Neural cell (in vitro differentiated cells): ENCODE results near the gene TEX22. TPM values are rescaled to one million over a fixed set of nuclear protein-coding genes. Genes with fewer than 3 reads are reported as not detected.

Source experiments
- H2AFZ ChIP-seq: fragments of 200-600, 300-800 bp; sonication (generic), shearing (Covaris generic); 2 replicates; pipeline ENCODE4 v1.6.0; 2014; ENCODE audit warnings: low read depth, mild to moderate bottlenecking, antibody characterized with exemption, low read length, moderate library complexity
- H3F3A ChIP-seq: fragments of 200-600 bp; shearing (Covaris generic); 2 replicates; pipeline ENCODE4 v1.6.1; 2016; ENCODE audit warnings: mild to moderate bottlenecking, moderate library complexity, mixed read lengths, antibody characterized with exemption, low read length; ENCODE audit not compliant: insufficient read depth, poor library complexity, severe bottlenecking
- H3K27ac ChIP-seq: fragments of 200-600, 300-800 bp; sonication (generic), shearing (Covaris generic); 2 replicates; pipeline ENCODE4 v1.5.1; 2014; ENCODE audit warnings: mild to moderate bottlenecking, low read length, moderate library complexity
- H3K27me3 ChIP-seq: fragments of 300-800, 200-600 bp; sonication (generic), shearing (Covaris generic); 2 replicates; pipeline ENCODE4 v1.6.0; 2014; ENCODE audit warnings: mild to moderate bottlenecking, low read depth, low read length, moderate library complexity; ENCODE audit not compliant: insufficient read depth
- H3K36me3 ChIP-seq: fragments of 300-800, 200-600 bp; sonication (generic), shearing (Covaris generic); 2 replicates; pipeline ENCODE4 v1.5.1; 2014; ENCODE audit warnings: mild to moderate bottlenecking, antibody characterized with exemption, low read length, moderate library complexity; ENCODE audit not compliant: insufficient read depth
- H3K4me2 ChIP-seq: fragments of 300-800, 200-600 bp; sonication (generic), shearing (Covaris generic); 2 replicates; pipeline ENCODE4 v1.6.0; 2014; ENCODE audit warnings: mild to moderate bottlenecking, low read length
- H3K4me3 ChIP-seq: fragments of 300-800, 200-600 bp; sonication (generic), shearing (Covaris generic); 2 replicates; pipeline ENCODE4 v1.5.1; 2014; ENCODE audit warnings: mild to moderate bottlenecking, low read length, moderate library complexity
- H3K79me2 ChIP-seq: fragments of 200-600 bp; shearing (Covaris generic); replicated peaks from 2 replicates; pipeline ENCODE4 v1.6.0; 2014; ENCODE audit warnings: mild to moderate bottlenecking, low read length, moderate library complexity; ENCODE audit not compliant: insufficient read depth
- H3K9ac ChIP-seq: fragments of 300-800, 200-600 bp; sonication (generic), shearing (Covaris generic); 2 replicates; pipeline ENCODE4 v1.6.1; 2016; ENCODE audit warnings: mild to moderate bottlenecking, low read length, mixed read lengths
- H3K9me2 ChIP-seq: fragments of 200-600 bp; shearing (Covaris generic); 2 replicates; pipeline ENCODE4 v1.6.1; 2016; ENCODE audit warnings: mild to moderate bottlenecking, low read length, mixed read lengths; ENCODE audit not compliant: insufficient read depth
- H3K9me3 ChIP-seq: fragments of 200-600, 300-800 bp; sonication (generic), shearing (Covaris generic); 2 replicates; pipeline ENCODE4 v1.6.1; 2016; ENCODE audit warnings: mild to moderate bottlenecking, mixed run types, low read length, moderate library complexity, mixed read lengths
- H4K20me1 ChIP-seq: fragments of 200-600 bp; shearing (Covaris generic); 2 replicates; pipeline ENCODE4 v1.6.1; 2016; ENCODE audit warnings: mild to moderate bottlenecking, mixed run types; ENCODE audit not compliant: insufficient read depth
- EP300 ChIP-seq: fragments of 450-650 bp; conservative IDR thresholded peaks from 2 replicates; pipeline ENCODE4 v1.6.1; 2014; ENCODE audit warnings: antibody characterized with exemption, mild to moderate bottlenecking, moderate library complexity; ENCODE audit not compliant: poor library complexity, severe bottlenecking
- EZH2 ChIP-seq: fragments of 200-600, 300-800 bp; shearing (Covaris generic), sonication (generic); IDR thresholded peaks from 2 replicates; pipeline ENCODE4 v1.6.1; 2014; ENCODE audit warnings: antibody characterized with exemption, low read length, borderline replicate concordance, mild to moderate bottlenecking; ENCODE audit not compliant: insufficient read depth, poor library complexity, severe bottlenecking
- MXI1 ChIP-seq: fragments of 450-650 bp; conservative IDR thresholded peaks from 2 replicates; pipeline ENCODE4 v1.6.1; 2014; ENCODE audit warnings: antibody characterized with exemption, mild to moderate bottlenecking; ENCODE audit not compliant: poor library complexity, severe bottlenecking
- POLR2AphosphoS5 ChIP-seq: IDR thresholded peaks from 2 replicates; pipeline ENCODE4 v1.6.1; 2012
- RAD21 ChIP-seq: fragments of 450-650 bp; conservative IDR thresholded peaks from 2 replicates; pipeline ENCODE4 v1.6.1; 2014; ENCODE audit warnings: antibody characterized with exemption, mild to moderate bottlenecking, moderate library complexity
- SMC3 ChIP-seq: fragments of 450-650 bp; conservative IDR thresholded peaks from 2 replicates; pipeline ENCODE4 v1.6.1; 2014; ENCODE audit warnings: antibody characterized with exemption, mild to moderate bottlenecking, moderate library complexity; ENCODE audit not compliant: poor library complexity
- TAF1 ChIP-seq: IDR thresholded peaks from 2 replicates; pipeline ENCODE4 v1.6.1; 2012; ENCODE audit warnings: low read depth
- polyA plus RNA-seq: library from polyadenylated mRNA; depleted of rRNA; stranded (reverse); fragments of >200 nt; gene quantifications from 2 replicates; pipeline ENCODE4 v1.2.3, GENCODE V29; 2014
- TF ChIP-seq, protein P1 (sequence below): IDR thresholded peaks from 2 replicates; pipeline ENCODE4 v1.6.1; 2012; ENCODE audit warnings: borderline replicate concordance
- TF ChIP-seq, protein P2 (sequence below): fragments of 450-650 bp; IDR thresholded peaks from 2 replicates; pipeline ENCODE4 v1.5.1; 2014; ENCODE audit warnings: antibody characterized with exemption, mild to moderate bottlenecking, moderate library complexity; ENCODE audit not compliant: poor library complexity, severe bottlenecking

Gene TEX22
- polyA plus RNA-seq, 1 donor from 2014 or later: 0.22 TPM

DNA sequence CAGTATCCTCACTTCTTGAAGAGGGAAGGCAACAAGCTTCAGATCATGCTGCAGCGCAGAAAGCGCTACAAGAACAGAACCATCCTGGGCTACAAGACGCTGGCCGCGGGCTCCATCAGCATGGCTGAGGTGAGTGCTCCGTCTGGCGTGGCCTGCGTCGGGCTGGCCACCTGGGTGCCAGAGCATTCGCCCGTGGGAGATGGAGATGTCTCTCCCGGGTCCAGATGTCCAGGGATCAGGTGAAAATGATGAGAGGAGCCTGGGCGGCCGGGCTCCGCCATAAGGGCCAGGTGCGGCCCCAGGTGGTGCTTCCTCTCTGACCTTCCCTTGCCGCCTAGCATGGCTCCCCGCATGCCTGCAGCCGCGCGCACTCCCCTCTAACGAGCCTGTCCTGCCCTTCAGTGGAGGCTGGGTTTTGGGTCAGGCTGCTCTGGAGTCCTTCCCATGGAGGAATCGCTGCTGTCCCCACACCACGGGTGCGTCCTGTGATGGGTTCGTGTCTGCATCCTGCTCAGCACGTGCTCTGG lies 43.2 kb upstream of the TEX22 start:
- no peak overlapping the region for H3K4me3 ChIP-seq
- H3F3A ChIP-seq: no peaks in the 10 kb centered on the region
- no peak overlapping the region for H3K4me2 ChIP-seq
- no peaks in the 10 kb centered on the region for H3K9me2 ChIP-seq
- no peak overlapping the region for H3K27ac ChIP-seq
- H4K20me1 ChIP-seq: no peaks in the 10 kb centered on the region
- H3K9me3 ChIP-seq: no peaks in the 10 kb centered on the region
- H3K27me3 ChIP-seq: no peaks in the 10 kb centered on the region
- H2AFZ ChIP-seq: no peak overlapping the region
- no peak overlapping the region for H3K9ac ChIP-seq
- H3K36me3 ChIP-seq: no peaks in the 10 kb centered on the region
- no peaks in the 10 kb centered on the region for H3K79me2 ChIP-seq
- TF ChIP-seq, protein P1, sequence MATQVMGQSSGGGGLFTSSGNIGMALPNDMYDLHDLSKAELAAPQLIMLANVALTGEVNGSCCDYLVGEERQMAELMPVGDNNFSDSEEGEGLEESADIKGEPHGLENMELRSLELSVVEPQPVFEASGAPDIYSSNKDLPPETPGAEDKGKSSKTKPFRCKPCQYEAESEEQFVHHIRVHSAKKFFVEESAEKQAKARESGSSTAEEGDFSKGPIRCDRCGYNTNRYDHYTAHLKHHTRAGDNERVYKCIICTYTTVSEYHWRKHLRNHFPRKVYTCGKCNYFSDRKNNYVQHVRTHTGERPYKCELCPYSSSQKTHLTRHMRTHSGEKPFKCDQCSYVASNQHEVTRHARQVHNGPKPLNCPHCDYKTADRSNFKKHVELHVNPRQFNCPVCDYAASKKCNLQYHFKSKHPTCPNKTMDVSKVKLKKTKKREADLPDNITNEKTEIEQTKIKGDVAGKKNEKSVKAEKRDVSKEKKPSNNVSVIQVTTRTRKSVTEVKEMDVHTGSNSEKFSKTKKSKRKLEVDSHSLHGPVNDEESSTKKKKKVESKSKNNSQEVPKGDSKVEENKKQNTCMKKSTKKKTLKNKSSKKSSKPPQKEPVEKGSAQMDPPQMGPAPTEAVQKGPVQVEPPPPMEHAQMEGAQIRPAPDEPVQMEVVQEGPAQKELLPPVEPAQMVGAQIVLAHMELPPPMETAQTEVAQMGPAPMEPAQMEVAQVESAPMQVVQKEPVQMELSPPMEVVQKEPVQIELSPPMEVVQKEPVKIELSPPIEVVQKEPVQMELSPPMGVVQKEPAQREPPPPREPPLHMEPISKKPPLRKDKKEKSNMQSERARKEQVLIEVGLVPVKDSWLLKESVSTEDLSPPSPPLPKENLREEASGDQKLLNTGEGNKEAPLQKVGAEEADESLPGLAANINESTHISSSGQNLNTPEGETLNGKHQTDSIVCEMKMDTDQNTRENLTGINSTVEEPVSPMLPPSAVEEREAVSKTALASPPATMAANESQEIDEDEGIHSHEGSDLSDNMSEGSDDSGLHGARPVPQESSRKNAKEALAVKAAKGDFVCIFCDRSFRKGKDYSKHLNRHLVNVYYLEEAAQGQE: no peak
- no peak for TF ChIP-seq MXI1
- TF ChIP-seq RAD21: no peak
- no peak for TF ChIP-seq POLR2AphosphoS5
- no peak for TF ChIP-seq SMC3
- TF ChIP-seq EZH2: no peak
- TF ChIP-seq, protein P2, sequence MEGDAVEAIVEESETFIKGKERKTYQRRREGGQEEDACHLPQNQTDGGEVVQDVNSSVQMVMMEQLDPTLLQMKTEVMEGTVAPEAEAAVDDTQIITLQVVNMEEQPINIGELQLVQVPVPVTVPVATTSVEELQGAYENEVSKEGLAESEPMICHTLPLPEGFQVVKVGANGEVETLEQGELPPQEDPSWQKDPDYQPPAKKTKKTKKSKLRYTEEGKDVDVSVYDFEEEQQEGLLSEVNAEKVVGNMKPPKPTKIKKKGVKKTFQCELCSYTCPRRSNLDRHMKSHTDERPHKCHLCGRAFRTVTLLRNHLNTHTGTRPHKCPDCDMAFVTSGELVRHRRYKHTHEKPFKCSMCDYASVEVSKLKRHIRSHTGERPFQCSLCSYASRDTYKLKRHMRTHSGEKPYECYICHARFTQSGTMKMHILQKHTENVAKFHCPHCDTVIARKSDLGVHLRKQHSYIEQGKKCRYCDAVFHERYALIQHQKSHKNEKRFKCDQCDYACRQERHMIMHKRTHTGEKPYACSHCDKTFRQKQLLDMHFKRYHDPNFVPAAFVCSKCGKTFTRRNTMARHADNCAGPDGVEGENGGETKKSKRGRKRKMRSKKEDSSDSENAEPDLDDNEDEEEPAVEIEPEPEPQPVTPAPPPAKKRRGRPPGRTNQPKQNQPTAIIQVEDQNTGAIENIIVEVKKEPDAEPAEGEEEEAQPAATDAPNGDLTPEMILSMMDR: no peak
- no peak for TF ChIP-seq EP300

DNA sequence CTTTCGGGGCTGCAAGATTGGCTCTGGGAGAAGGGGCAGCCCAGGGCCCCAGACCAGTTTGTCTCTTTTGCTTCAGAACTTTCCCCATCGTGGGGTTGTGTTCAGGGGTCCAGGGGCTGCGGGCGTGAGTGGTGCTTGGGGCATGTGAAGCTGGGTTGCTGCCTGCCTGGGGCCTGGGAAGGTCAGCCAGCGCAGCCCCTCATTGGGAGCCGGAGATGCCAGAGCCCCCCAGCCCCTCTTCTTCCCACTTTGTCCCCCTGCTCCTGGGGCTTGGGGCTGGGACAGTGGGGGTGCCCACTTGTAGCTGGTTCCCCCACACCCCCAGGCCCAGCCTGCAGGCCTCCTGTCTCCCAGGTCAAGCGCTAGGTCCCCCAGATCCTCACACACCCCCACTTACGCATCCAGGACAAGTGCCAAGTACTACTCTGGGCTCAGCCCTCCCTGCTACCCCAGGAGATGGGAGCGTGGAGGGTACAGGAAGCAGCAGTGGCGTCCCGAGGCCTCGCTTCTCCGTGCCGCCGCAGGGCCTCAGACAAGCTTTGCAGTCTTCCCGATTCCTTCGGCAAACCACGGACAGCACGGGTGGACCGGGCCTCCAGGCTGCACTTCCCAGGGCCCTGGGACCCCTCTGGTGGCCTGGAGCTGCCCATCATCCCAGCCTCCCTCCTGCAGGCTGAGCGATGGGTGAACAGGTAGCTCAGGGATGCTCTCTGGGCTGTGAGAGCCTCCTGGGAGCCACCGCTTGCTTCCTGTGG lies 42.3 kb upstream of the TEX22 start:
- Histone ChIP-seq H3F3A (no peaks in the 10 kb centered on the region), H3K27me3 (no peaks in the 10 kb centered on the region), H3K9ac (no peak overlapping the region), H3K9me2 (no peaks in the 10 kb centered on the region), H3K4me3 (no peak overlapping the region), H2AFZ (no peak overlapping the region), H4K20me1 (no peaks in the 10 kb centered on the region), H3K36me3 (no peaks in the 10 kb centered on the region), H3K79me2 (no peaks in the 10 kb centered on the region), H3K4me2 (no peak overlapping the region), H3K27ac (no peak overlapping the region), H3K9me3 (no peaks in the 10 kb centered on the region)
- TF ChIP-seq EP300: no peak
- no peak for TF ChIP-seq TAF1
- no peak for TF ChIP-seq POLR2AphosphoS5
- TF ChIP-seq, protein P1: no peak
- TF ChIP-seq SMC3: no peak
- no peak for TF ChIP-seq MXI1
- no peak for TF ChIP-seq EZH2
- TF ChIP-seq RAD21: no peak
- TF ChIP-seq, protein P2: no peak
